ENCODE results near the gene FAM50A. TPM values are rescaled to one million over a fixed set of nuclear protein-coding genes. Genes with fewer than 3 reads are reported as not detected.

FAM50A gene
- total RNA-seq, 1 experiment from 2014 or later, result 57.4 TPM

- Histone ChIP-seq H3K27me3 (ENCODE audit: insufficient read depth, low read length) (no peaks in the 10 kb centered on the region), H2BK20ac (ENCODE audit: low read depth, low read length, poor library complexity, severe bottlenecking) (no peak overlapping the region), H3K9ac (ENCODE audit: extremely low read depth, insufficient read length, low read length) (no peak overlapping the region), H3K23me2 (ENCODE audit: insufficient read length, low read depth, low read length, poor library complexity, severe bottlenecking) (no peaks in the 10 kb centered on the region), H4K8ac (replicated peaks; ENCODE audit: insufficient read length, low read depth, low read length) (no peak overlapping the region), H3K4ac (ENCODE audit: low read depth, low read length) (no peak overlapping the region), H3K79me1 (ENCODE audit: insufficient read depth, low read depth, low read length, poor library complexity, severe bottlenecking) (no peaks in the 10 kb centered on the region), H3K9me3 (ENCODE audit: control insufficient read depth, low read depth, low read length) (peaks cover 39% of the 10 kb centered on the region), H3K23ac (ENCODE audit: insufficient read length, low read depth, low read length) (no peak overlapping the region), H2AK5ac (ENCODE audit: insufficient read length, low read length) (no peak overlapping the region), H3K79me2 (ENCODE audit: insufficient read depth, low read length) (no peaks in the 10 kb centered on the region), H4K91ac (ENCODE audit: insufficient read length, low read depth, low read length) (no peak overlapping the region), H2BK5ac (ENCODE audit: insufficient read length, low read length) (no peak overlapping the region), H3K56ac (ENCODE audit: insufficient read length, low read depth, low read length) (no peak overlapping the region), H4K5ac (ENCODE audit: insufficient read length, low read depth, low read length) (no peak overlapping the region), H3T11ph (ENCODE audit: low read length) (no peak overlapping the region), H3K27ac (ENCODE audit: insufficient read length, low read depth, low read length) (no peak overlapping the region), H2BK120ac (ENCODE audit: low read depth, low read length, poor library complexity, severe bottlenecking) (no peak overlapping the region), H3K4me2 (ENCODE audit: insufficient read depth, insufficient read length, low read length) (no peak overlapping the region), H3K4me1 (ENCODE audit: insufficient read depth, low read length) (no peaks in the 10 kb centered on the region), H3K14ac (ENCODE audit: insufficient read depth, low read length) (no peak overlapping the region), H2AFZ (ENCODE audit: low read length) (no peak overlapping the region), H3K18ac (ENCODE audit: insufficient read length, low read depth, low read length) (no peak overlapping the region), H4K20me1 (ENCODE audit: control insufficient read depth, insufficient read depth, insufficient read length) (no peaks in the 10 kb centered on the region), H2BK12ac (ENCODE audit: insufficient read length, low read depth, low read length) (no peak overlapping the region), H2BK15ac (ENCODE audit: low read depth, low read length) (no peak overlapping the region)
- 0 out of 7 replicates have a peak overlapping the region, but pooled peaks of 1 of the 3 experiments have one; percentile 19 for H3K27ac Mint-ChIP-seq
- peaks cover 15 to 51% (median 43%) of the 10 kb centered on the region in 3 experiments for H3K36me3 Mint-ChIP-seq (ENCODE audit: insufficient read depth in 1 of 3, low read depth in 3 of 3)
- peaks cover 10 to 25% of the 10 kb centered on the region in 2 experiments for H3K4me1 Mint-ChIP-seq
- peaks cover 76 to 86% of the 10 kb centered on the region in 2 experiments for H3K9me3 Mint-ChIP-seq
- H3K4me3 Mint-ChIP-seq, result no peak overlapping the region
- no CpG with 5 or more reads among the region's 5 CpGs for WGBS (ENCODE audit: extremely low coverage, insufficient read length, low lambda C conversion rate)
- TF ChIP-seq CTCF (conservative IDR thresholded peaks at IDR 0.05), result no peak
- no peaks in the 10 kb centered on the region for H3K27me3 Mint-ChIP-seq (ENCODE audit: low read depth)
- no peak for DNase-seq
Measured at GRCh38 chrX:154431341-154431740, 12.6 kb upstream of the FAM50A start.
